Common myeloid progenitor, CD34-positive (primary cell): ENCODE data around the gene RAPGEF4.
A peak's percentile ranks its signal among the peaks of the same experiment; 100 is the strongest.
"Not testable (repeated sequence)": the region's sequence is repeated elsewhere in the genome, so short reads cannot be mapped to it uniquely, and the experiment has no call there.

ENCODE experiments used
- CTCF ChIA-PET: fragments of 350-600 bp; sonication (Branson Sonifier 250); formaldehyde crosslinking; loops from one replicate; lab custom pipeline; 2021; ENCODE audit warnings: antibody characterized with exemption; lab: Charles Lee
- POLR2A ChIA-PET: fragments of 350-600 bp; sonication (Branson Sonifier 250); formaldehyde crosslinking; loops from one replicate; lab custom pipeline; 2021; ENCODE audit warnings: antibody characterized with exemption; lab: Charles Lee
- DNase-seq, 3 donors: peaks; one replicate each; pipeline versions ENCODE4 v3.0.0 to v3.0.0-alpha.2; 2013
- H3K27ac ChIP-seq, 2 experiments: 1 replicate in 1 of 2; 2 replicates in 1 of 2; pipeline ENCODE4 v1.7.0; 2013; ENCODE audit warnings: inconsistent platforms in 2 of 2, low read length in 2 of 2, mild to moderate bottlenecking in 2 of 2, low read depth in 1 of 2, moderate library complexity in 1 of 2; ENCODE audit not compliant: severe bottlenecking in 2 of 2, insufficient read depth in 1 of 2, poor library complexity in 1 of 2
- H3K27me3 ChIP-seq, 5 experiments: replicated peaks in 2 of 5; 1 replicate in 3 of 5; 2 replicates in 2 of 5; pipeline versions ENCODE4 v1.6.1 to v1.7.0; 2013; ENCODE audit warnings: low read length in 4 of 5, mild to moderate bottlenecking in 2 of 5, moderate library complexity in 2 of 5, inconsistent platforms in 1 of 5; ENCODE audit not compliant: insufficient read depth in 5 of 5, control insufficient read depth in 4 of 5
- H3K36me3 ChIP-seq, 4 experiments: 1 replicate in 2 of 4; 2 replicates in 2 of 4; pipeline versions ENCODE4 v1.6.1 to v1.7.0; 2013; ENCODE audit warnings: low read length in 3 of 4, control low read depth in 1 of 4, mild to moderate bottlenecking in 1 of 4; ENCODE audit not compliant: control insufficient read depth in 4 of 4, insufficient read depth in 4 of 4
- H3K4me1 ChIP-seq, 4 experiments: 1 replicate in 3 of 4; 2 replicates in 1 of 4; pipeline versions ENCODE4 v1.6.1 to v1.7.1; 2013; ENCODE audit warnings: low read length in 3 of 4, mild to moderate bottlenecking in 3 of 4, control low read depth in 1 of 4, inconsistent platforms in 1 of 4, moderate library complexity in 1 of 4; ENCODE audit not compliant: control insufficient read depth in 4 of 4, insufficient read depth in 4 of 4; ENCODE audit errors: control extremely low read depth in 1 of 4
- H3K4me3 ChIP-seq, 7 experiments: 1 replicate in 4 of 7; 2 replicates in 3 of 7; pipeline versions ENCODE4 v1.5.1 to v1.7.0; 2013; ENCODE audit warnings: mild to moderate bottlenecking in 7 of 7, low read length in 6 of 7, moderate library complexity in 6 of 7, inconsistent platforms in 2 of 7, low read depth in 2 of 7, control low read depth in 1 of 7; ENCODE audit not compliant: insufficient read depth in 4 of 7, control insufficient read depth in 1 of 7; ENCODE audit errors: extremely low read depth in 1 of 7
- H3K9me3 ChIP-seq, 5 experiments: 1 replicate in 4 of 5; 2 replicates in 1 of 5; pipeline versions ENCODE4 v1.6.1 to v1.7.1; 2013; ENCODE audit warnings: low read length in 4 of 5, mild to moderate bottlenecking in 2 of 5, inconsistent platforms in 1 of 5, low read depth in 1 of 5, moderate library complexity in 1 of 5; ENCODE audit not compliant: control insufficient read depth in 4 of 5, insufficient read depth in 2 of 5; ENCODE audit errors: control extremely low read depth in 1 of 5
- WGBS: methylation state at CpG from one replicate; pipeline ENCODE4 v1.1.5; 2013; ENCODE audit not compliant: insufficient coverage; 5-methylcytosine and 5-hydroxymethylcytosine counted together

RAPGEF4 gene

GRCh38 chr2:172740856-172741255 is 5.2 kb downstream of the RAPGEF4 start:
- Histone ChIP-seq H3K4me1 (peaks cover 0 to 7% (median 6%) of the 10 kb centered on the region in 4 experiments), H3K27me3 (peaks cover 2 to 37% (median 10%) of the 10 kb centered on the region in 5 experiments), H3K9me3 (peaks cover 0 to 9% (median 3%) of the 10 kb centered on the region in 5 experiments), H3K36me3 (no peaks in the 10 kb centered on the region), H3K27ac (no peak overlapping the region), H3K4me3 (no peak overlapping the region)
- CTCF ChIA-PET, result no interaction called here
- POLR2A ChIA-PET, result no interaction called here
- no peak for DNase-seq
- 100% methylated on average over 4 of the region's 5 CpGs for WGBS

- Histone ChIP-seq H3K27me3 (peaks cover 0 to 15% (median 0%) of the 10 kb centered on the region in 5 experiments), H3K27ac (no peak overlapping the region), H3K4me3 (no peak overlapping the region), H3K9me3 (peaks cover 0 to 11% (median 3%) of the 10 kb centered on the region in 5 experiments), H3K4me1 (no peaks in the 10 kb centered on the region), H3K36me3 (no peaks in the 10 kb centered on the region)
- ChIA-PET POLR2A (no interaction called here), CTCF (no interaction called here)
- 98% methylated on average over 5 of the region's 9 CpGs for WGBS
- no peak for DNase-seq
These were observed 7.4 kb downstream of the RAPGEF4 start for GRCh38 chr2:172742931-172743540.

GRCh38 chr2:172743898-172744297 is 8.3 kb downstream of the RAPGEF4 start:
- Histone ChIP-seq H3K27ac (no peak overlapping the region), H3K4me1 (no peaks in the 10 kb centered on the region), H3K27me3 (peaks cover 0 to 7% (median 0%) of the 10 kb centered on the region in 5 experiments), H3K4me3 (no peak overlapping the region), H3K36me3 (no peaks in the 10 kb centered on the region), H3K9me3 (peaks cover 0 to 11% (median 3%) of the 10 kb centered on the region in 5 experiments)
- ChIA-PET POLR2A (no interaction called here), CTCF (no interaction called here)
- no peak for DNase-seq
- WGBS, result 92% methylated on average over 1 of the region's 1 CpG

- peaks cover 0 to 6% (median 0%) of the 10 kb centered on the region in 5 experiments for H3K27me3 ChIP-seq
- ChIA-PET POLR2A (no interaction called here), CTCF (no interaction called here)
- no CpG with 5 or more reads among the region's 1 CpG for WGBS
- no peak overlapping the region for H3K4me3 ChIP-seq
- peaks cover 0 to 11% (median 3%) of the 10 kb centered on the region in 5 experiments for H3K9me3 ChIP-seq
- no peaks in the 10 kb centered on the region for H3K36me3 ChIP-seq
- no peak for DNase-seq
- H3K27ac ChIP-seq, result no peak overlapping the region
- H3K4me1 ChIP-seq, result no peaks in the 10 kb centered on the region
These were observed 10.0 kb downstream of the RAPGEF4 start for GRCh38 chr2:172745636-172746035.

- H3K4me3 ChIP-seq, H3K4me1 ChIP-seq, H3K36me3 ChIP-seq, CTCF ChIA-PET, DNase-seq, POLR2A ChIA-PET, H3K27me3 ChIP-seq, H3K27ac ChIP-seq: not testable (repeated sequence)
- WGBS, result 100% methylated on average over 1 of the region's 2 CpGs
- H3K9me3 ChIP-seq, result peaks cover 0 to 11% (median 3%) of the 10 kb centered on the region in 5 experiments
These were observed 12.9 kb downstream of the RAPGEF4 start for GRCh38 chr2:172748543-172748942.

GRCh38 chr2:172749388-172749787 is 13.7 kb downstream of the RAPGEF4 start:
- 97% methylated on average over 6 of the region's 6 CpGs for WGBS
- no peak for DNase-seq
- Histone ChIP-seq H3K9me3 (peaks cover 0 to 5% (median 3%) of the 10 kb centered on the region in 5 experiments), H3K4me1 (no peaks in the 10 kb centered on the region), H3K27me3 (no peaks in the 10 kb centered on the region), H3K36me3 (no peaks in the 10 kb centered on the region), H3K4me3 (no peak overlapping the region), H3K27ac (no peak overlapping the region)
- CTCF ChIA-PET, result no interaction called here
- POLR2A ChIA-PET, result no interaction called here

GRCh38 chr2:172751564-172751963 is 15.9 kb downstream of the RAPGEF4 start:
- peak in 1 of 3 donors; percentile 11 for DNase-seq
- Histone ChIP-seq H3K9me3 (peaks cover 0 to 6% (median 0%) of the 10 kb centered on the region in 5 experiments), H3K4me1 (no peaks in the 10 kb centered on the region), H3K27ac (no peak overlapping the region), H3K4me3 (no peak overlapping the region), H3K36me3 (no peaks in the 10 kb centered on the region), H3K27me3 (no peaks in the 10 kb centered on the region)
- POLR2A ChIA-PET, result no interaction called here
- CTCF ChIA-PET, result interaction anchor here (1.2 kb wide), 1 partner anchor 51 kb away, joined by 4 read pairs; no protein-coding TSS in a partner anchor
- 40% methylated on average over 2 of the region's 2 CpGs for WGBS
